H9 (cell line): Measurements from ENCODE around the gene UTP15. TPM values are rescaled to one million over a fixed set of nuclear protein-coding genes. Genes with fewer than 3 reads are reported as not detected.

Experiments
- DNase-seq: peaks from one replicate; pipeline ENCODE4 v3.0.0-alpha.2; 2017
- H2AFZ ChIP-seq: one replicate; pipeline ENCODE4 v1.6.1; 2013; ENCODE audit warnings: mild to moderate bottlenecking, low read length, control low read depth, moderate library complexity
- H2AK5ac ChIP-seq: 2 replicates; pipeline ENCODE4 v1.6.1; 2013; ENCODE audit warnings: low read length, control low read depth, mixed read lengths; ENCODE audit not compliant: insufficient read length
- H2BK120ac ChIP-seq: one replicate; pipeline ENCODE4 v1.6.1; 2013; ENCODE audit warnings: low read depth, mild to moderate bottlenecking, low read length, control low read depth, inconsistent platforms; ENCODE audit not compliant: poor library complexity, severe bottlenecking
- H2BK12ac ChIP-seq: 2 replicates; pipeline ENCODE4 v1.6.1; 2013; ENCODE audit warnings: low read length, control low read depth, mixed read lengths, low read depth; ENCODE audit not compliant: insufficient read length
- H2BK15ac ChIP-seq: 2 replicates; pipeline ENCODE4 v1.6.1; 2013; ENCODE audit warnings: low read depth, low read length, control low read depth
- H2BK20ac ChIP-seq: one replicate; pipeline ENCODE4 v1.6.1; 2013; ENCODE audit warnings: low read depth, mild to moderate bottlenecking, low read length, control low read depth, inconsistent platforms; ENCODE audit not compliant: poor library complexity, severe bottlenecking
- H2BK5ac ChIP-seq: 2 replicates; pipeline ENCODE4 v1.6.1; 2013; ENCODE audit warnings: low read length, control low read depth, mixed read lengths; ENCODE audit not compliant: insufficient read length
- H3K14ac ChIP-seq: 2 replicates; pipeline ENCODE4 v1.6.1; 2013; ENCODE audit warnings: low read length, control low read depth; ENCODE audit not compliant: insufficient read depth
- H3K18ac ChIP-seq: 2 replicates; pipeline ENCODE4 v1.6.1; 2013; ENCODE audit warnings: low read depth, mild to moderate bottlenecking, mixed read lengths, low read length, control low read depth; ENCODE audit not compliant: insufficient read length
- H3K23ac ChIP-seq: 2 replicates; pipeline ENCODE4 v1.6.1; 2013; ENCODE audit warnings: low read length, control low read depth, mixed read lengths, low read depth; ENCODE audit not compliant: insufficient read length
- H3K23me2 ChIP-seq: 2 replicates; pipeline ENCODE4 v1.6.1; 2013; ENCODE audit warnings: low read depth, mild to moderate bottlenecking, mixed read lengths, low read length, control low read depth; ENCODE audit not compliant: insufficient read length, poor library complexity, severe bottlenecking
- H3K27ac ChIP-seq: 2 replicates; pipeline ENCODE4 v1.5.1; 2013; ENCODE audit warnings: low read length, control low read depth, mixed read lengths, low read depth; ENCODE audit not compliant: insufficient read length
- H3K27me3 ChIP-seq: 2 replicates; pipeline ENCODE4 v1.6.1; 2013; ENCODE audit warnings: low read length, control low read depth, inconsistent platforms; ENCODE audit not compliant: insufficient read depth
- H3K4ac ChIP-seq: 2 replicates; pipeline ENCODE4 v1.6.1; 2013; ENCODE audit warnings: low read depth, mild to moderate bottlenecking, control low read depth, inconsistent platforms, low read length, moderate library complexity
- H3K4me1 ChIP-seq: 2 replicates; pipeline ENCODE4 v1.6.1; 2013; ENCODE audit warnings: low read length, control low read depth, inconsistent platforms; ENCODE audit not compliant: insufficient read depth
- H3K4me2 ChIP-seq: 2 replicates; pipeline ENCODE4 v1.6.1; 2013; ENCODE audit warnings: low read length, control low read depth, mixed read lengths; ENCODE audit not compliant: insufficient read length, insufficient read depth
- H3K56ac ChIP-seq: 2 replicates; pipeline ENCODE4 v1.6.1; 2013; ENCODE audit warnings: low read depth, mild to moderate bottlenecking, mixed read lengths, low read length, control low read depth; ENCODE audit not compliant: insufficient read length
- H3K79me1 ChIP-seq: 2 replicates; pipeline ENCODE4 v1.6.1; 2013; ENCODE audit warnings: low read depth, mild to moderate bottlenecking, moderate library complexity, low read length, control low read depth, inconsistent platforms; ENCODE audit not compliant: insufficient read depth, poor library complexity, severe bottlenecking
- H3K79me2 ChIP-seq: 2 replicates; pipeline ENCODE4 v1.6.1; 2013; ENCODE audit warnings: low read length, control low read depth, inconsistent platforms; ENCODE audit not compliant: insufficient read depth
- H3K9ac ChIP-seq: 2 replicates; pipeline ENCODE4 v1.6.1; 2013; ENCODE audit warnings: low read length, control low read depth, mixed read lengths; ENCODE audit not compliant: insufficient read length; ENCODE audit errors: extremely low read depth
- H3K9me3 ChIP-seq: one replicate; pipeline ENCODE4 v1.6.1; 2013; ENCODE audit warnings: low read depth, low read length, inconsistent platforms; ENCODE audit not compliant: control insufficient read depth
- H3T11ph ChIP-seq: one replicate; pipeline ENCODE4 v1.6.1; 2013; ENCODE audit warnings: mild to moderate bottlenecking, low read length, control low read depth, inconsistent platforms
- H4K20me1 ChIP-seq: one replicate; pipeline ENCODE4 v1.6.1; 2013; ENCODE audit not compliant: control insufficient read depth, insufficient read length, insufficient read depth
- H4K5ac ChIP-seq: 2 replicates; pipeline ENCODE4 v1.6.1; 2013; ENCODE audit warnings: low read depth, mild to moderate bottlenecking, mixed read lengths, low read length, control low read depth; ENCODE audit not compliant: insufficient read length
- H4K8ac ChIP-seq: replicated peaks from 2 replicates; pipeline ENCODE4 v1.6.1; 2013; ENCODE audit warnings: low read length, control low read depth, mixed read lengths, low read depth; ENCODE audit not compliant: insufficient read length
- H4K91ac ChIP-seq: 2 replicates; pipeline ENCODE4 v1.6.1; 2013; ENCODE audit warnings: low read depth, mild to moderate bottlenecking, moderate library complexity, mixed read lengths, low read length, control low read depth; ENCODE audit not compliant: insufficient read length
- H3K27ac Mint-ChIP-seq, 3 experiments: 2 replicates in 2 of 3; 3 replicates in 1 of 3; pipeline ENCODE4 v1.8.0; 2020 to 2021; ENCODE audit warnings: mixed read lengths in 3 of 3, mild to moderate bottlenecking in 1 of 3, moderate library complexity in 1 of 3
- H3K27me3 Mint-ChIP-seq: 2 replicates; pipeline ENCODE4 v1.8.0; 2021; ENCODE audit warnings: low read depth, mild to moderate bottlenecking, moderate library complexity, mixed read lengths
- H3K36me3 Mint-ChIP-seq, 3 experiments: 2 replicates in 2 of 3; 3 replicates in 1 of 3; pipeline ENCODE4 v1.8.0; 2020 to 2021; ENCODE audit warnings: low read depth in 3 of 3, mixed read lengths in 3 of 3; ENCODE audit not compliant: insufficient read depth in 1 of 3
- H3K4me1 Mint-ChIP-seq, 2 experiments: 2 replicates each; pipeline ENCODE4 v1.8.0; 2020; ENCODE audit warnings: mixed read lengths in 2 of 2
- H3K4me3 Mint-ChIP-seq, 2 experiments: 2 replicates in 1 of 2; 3 replicates in 1 of 2; pipeline ENCODE4 v1.8.0; 2020 to 2021; ENCODE audit warnings: mild to moderate bottlenecking in 2 of 2, mixed read lengths in 2 of 2, moderate library complexity in 1 of 2
- H3K9me3 Mint-ChIP-seq, 2 experiments: 2 replicates in 1 of 2; 3 replicates in 1 of 2; pipeline ENCODE4 v1.8.0; 2020; ENCODE audit warnings: mild to moderate bottlenecking in 2 of 2, mixed read lengths in 2 of 2, moderate library complexity in 1 of 2
- CTCF ChIP-seq: fragments of 200-600 bp; sonication (generic); conservative IDR thresholded peaks from 3 replicates; pipeline ENCODE4 v1.8.0; 2021; ENCODE audit warnings: antibody characterized with exemption, mild to moderate bottlenecking
- WGBS: extraction: QIAGEN DNeasy Blood & Tissue Kit; methylation state at CpG from one replicate; pipeline ENCODE4 v1.1.7; 2013; ENCODE audit warnings: missing lambda C conversion rate, low lambda C conversion rate, mixed read lengths; ENCODE audit not compliant: insufficient read length; ENCODE audit errors: extremely low coverage; 5-methylcytosine and 5-hydroxymethylcytosine counted together
- total RNA-seq: library from RNA; stranded (reverse); gene quantifications from 2 replicates; pipeline ENCODE4 v1.2.1, GENCODE V29; 2021

Gene UTP15
- total RNA-seq, 1 experiment from 2014 or later = 43.5 TPM

- TF ChIP-seq CTCF = no peak
- H4K5ac ChIP-seq = no peak overlapping the region
- H2BK12ac ChIP-seq = no peak overlapping the region
- H4K8ac ChIP-seq = no peak overlapping the region
- no peaks in the 10 kb centered on the region for H3K23me2 ChIP-seq
- Mint-ChIP-seq H3K4me3 (no peak overlapping the region), H3K27ac (no peak overlapping the region), H3K4me1 (peaks cover 2 to 5% of the 10 kb centered on the region in 2 experiments; a peak in 2 of 4 replicates), H3K27me3 (peaks cover 6% of the 10 kb centered on the region), H3K9me3 (no peaks in the 10 kb centered on the region), H3K36me3 (no peaks in the 10 kb centered on the region)
- H3K18ac ChIP-seq = no peak overlapping the region
- H2AFZ ChIP-seq = no peak overlapping the region
- H3K79me2 ChIP-seq = no peaks in the 10 kb centered on the region
- H3K27me3 ChIP-seq = no peaks in the 10 kb centered on the region
- H3K56ac ChIP-seq = no peak overlapping the region
- H3K79me1 ChIP-seq = no peaks in the 10 kb centered on the region
- no CpG with 5 or more reads among the region's 4 CpGs for WGBS
- H2BK20ac ChIP-seq = no peak overlapping the region
- H2BK120ac ChIP-seq = no peak overlapping the region
- DNase-seq = no peak
- H3K23ac ChIP-seq = no peak overlapping the region
- no peak overlapping the region for H3K4ac ChIP-seq
- no peak overlapping the region for H3K9ac ChIP-seq
- H3K9me3 ChIP-seq = no peaks in the 10 kb centered on the region
- no peak overlapping the region for H3K14ac ChIP-seq
- no peak overlapping the region for H3T11ph ChIP-seq
- H3K4me2 ChIP-seq = no peak overlapping the region
- no peak overlapping the region for H4K91ac ChIP-seq
- H2BK5ac ChIP-seq = no peak overlapping the region
- H2BK15ac ChIP-seq = no peak overlapping the region
- H3K4me1 ChIP-seq = no peaks in the 10 kb centered on the region
- H2AK5ac ChIP-seq = no peak overlapping the region
- no peaks in the 10 kb centered on the region for H4K20me1 ChIP-seq
- no peak overlapping the region for H3K27ac ChIP-seq
These were observed 50.4 kb downstream of the UTP15 start for GRCh38 chr5:73615947-73616346.
